Duodenal mucosa (tissue), 2 donors: Measurements from ENCODE around the gene TMEM270.

ENCODE experiments used
- H3K27ac ChIP-seq: one replicate; pipeline ENCODE4 v1.7.0; 2013; ENCODE audit warnings: low read depth, low read length
- H3K27me3 ChIP-seq, 2 donors: one replicate each; pipeline ENCODE4 v1.7.0; 2013; ENCODE audit warnings: low read length in 2 of 2, control low read depth in 1 of 2; ENCODE audit not compliant: insufficient read depth in 2 of 2, control insufficient read depth in 1 of 2
- H3K36me3 ChIP-seq, 2 donors: one replicate each; pipeline ENCODE4 v1.7.0; 2013; ENCODE audit warnings: low read length in 2 of 2, control low read depth in 1 of 2; ENCODE audit not compliant: insufficient read depth in 2 of 2, control insufficient read depth in 1 of 2
- H3K4me1 ChIP-seq, 2 donors: one replicate each; pipeline ENCODE4 v1.7.0; 2013; ENCODE audit warnings: low read length in 2 of 2, control low read depth in 1 of 2; ENCODE audit not compliant: insufficient read depth in 2 of 2, control insufficient read depth in 1 of 2
- H3K4me3 ChIP-seq, 2 donors: one replicate each; pipeline ENCODE4 v1.7.0; 2013; ENCODE audit warnings: low read length in 2 of 2, low read depth in 1 of 2
- H3K9ac ChIP-seq, 2 donors: one replicate each; pipeline ENCODE4 v1.7.0; 2013; ENCODE audit warnings: low read length in 2 of 2, low read depth in 1 of 2
- H3K9me3 ChIP-seq, 2 donors: one replicate each; pipeline ENCODE4 v1.7.0; 2013; ENCODE audit warnings: low read length in 2 of 2, control low read depth in 1 of 2; ENCODE audit not compliant: control insufficient read depth in 1 of 2

The TMEM270 gene

DNA sequence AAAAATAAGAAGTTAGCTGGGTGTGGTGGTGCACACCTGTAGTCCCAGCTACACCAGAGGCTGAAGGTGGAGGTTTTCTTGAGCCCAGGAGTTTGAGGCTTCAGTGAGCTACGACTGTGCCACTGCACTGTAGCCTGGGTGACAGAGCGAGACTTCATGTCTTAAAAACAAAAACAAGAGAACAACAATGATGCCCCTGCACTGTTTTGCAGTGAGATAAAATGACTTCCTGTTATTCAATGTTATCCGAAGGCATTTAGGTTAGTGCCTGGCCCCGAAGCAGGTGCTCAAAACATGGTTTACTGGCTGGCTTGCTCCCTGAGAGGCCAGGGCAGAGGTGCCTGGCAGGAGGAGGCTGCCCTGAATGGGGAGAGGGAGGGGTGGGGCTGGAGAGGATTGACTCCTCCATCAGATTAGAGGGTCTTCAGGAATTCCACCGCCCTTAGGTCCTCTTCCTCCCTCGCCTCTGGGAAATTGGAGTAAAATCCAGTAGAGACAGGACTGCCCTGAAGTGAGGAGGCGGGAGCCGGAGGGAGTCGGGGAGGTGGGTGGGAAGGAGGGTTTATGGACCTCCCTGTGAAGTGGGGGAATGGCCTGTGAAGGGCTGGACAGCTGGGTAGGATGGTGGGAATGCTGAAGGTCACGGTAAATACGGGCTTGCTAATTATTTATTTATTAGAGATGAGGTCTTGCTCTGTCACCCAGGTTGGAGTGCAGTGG lies 36.9 kb upstream of the TMEM270 start:
- Histone ChIP-seq H3K9ac (no peak overlapping the region), H3K9me3 (no peaks in the 10 kb centered on the region), H3K27ac (no peak overlapping the region), H3K4me1 (peaks cover 32 to 53% of the 10 kb centered on the region in 2 donors), H3K27me3 (no peaks in the 10 kb centered on the region), H3K4me3 (no peak overlapping the region), H3K36me3 (no peaks in the 10 kb centered on the region)

DNA sequence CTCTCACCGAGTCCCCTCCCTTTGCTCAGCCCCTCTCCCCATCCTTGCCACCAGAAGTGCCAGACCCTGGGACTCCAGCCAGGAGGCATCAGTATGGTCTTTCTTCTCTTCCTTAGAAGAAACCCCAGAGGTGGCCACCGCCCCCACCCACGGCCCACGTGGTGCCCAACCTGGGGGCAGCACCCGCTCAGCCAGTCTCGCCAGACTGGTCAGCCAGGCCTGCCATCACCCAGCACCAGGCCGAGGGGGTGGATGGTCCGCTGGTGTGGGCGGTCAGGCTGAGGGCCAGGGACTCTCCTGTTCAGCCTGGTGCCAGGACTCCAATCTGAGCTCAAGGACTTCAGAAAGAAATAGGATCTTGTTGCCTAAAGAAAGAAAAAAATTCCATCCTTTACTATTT lies 36.0 kb upstream of the TMEM270 start:
- H3K9ac ChIP-seq = no peak overlapping the region
- no peaks in the 10 kb centered on the region for H3K9me3 ChIP-seq
- H3K27ac ChIP-seq = no peak overlapping the region
- H3K4me3 ChIP-seq = no peak overlapping the region
- peaks cover 41 to 61% of the 10 kb centered on the region in 2 donors for H3K4me1 ChIP-seq
- H3K27me3 ChIP-seq = no peaks in the 10 kb centered on the region
- H3K36me3 ChIP-seq = no peaks in the 10 kb centered on the region

DNA sequence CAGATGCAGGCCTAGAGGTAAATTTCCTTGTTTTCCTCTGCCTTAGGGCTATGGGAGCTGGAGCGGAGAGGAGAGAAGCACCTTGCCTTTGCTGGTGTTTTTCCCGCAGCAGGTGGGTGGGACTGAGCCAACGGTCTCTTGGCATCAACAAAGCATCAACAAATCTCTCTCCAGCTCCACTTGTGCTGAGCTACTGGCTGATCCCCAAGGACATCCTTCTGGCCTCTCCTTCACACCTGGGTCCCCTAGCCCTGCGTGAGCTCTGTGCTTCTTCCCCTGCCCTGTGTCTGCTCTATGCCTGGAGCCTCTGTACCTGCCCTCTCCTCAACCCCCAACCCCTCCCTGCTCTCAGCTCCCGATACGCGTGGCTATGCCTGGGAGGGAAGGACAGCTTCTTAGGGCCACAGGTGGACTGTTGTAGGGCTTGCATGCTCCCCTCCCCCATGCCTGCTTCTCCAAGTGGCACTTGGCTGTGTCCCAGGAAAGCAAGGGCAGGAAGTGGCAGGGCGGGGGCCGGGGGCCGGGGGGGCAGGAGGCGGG lies 33.3 kb upstream of the TMEM270 start:
- peaks cover 35 to 52% of the 10 kb centered on the region in 2 donors for H3K4me1 ChIP-seq
- H3K9me3 ChIP-seq = no peaks in the 10 kb centered on the region
- peaks cover 0 to 3% of the 10 kb centered on the region in 2 donors for H3K36me3 ChIP-seq
- peak overlapping the region; percentile 16 to 49 for H3K4me3 ChIP-seq
- H3K9ac ChIP-seq = peak overlapping the region; percentile 32 to 70
- no peaks in the 10 kb centered on the region for H3K27me3 ChIP-seq
- peak overlapping the region; percentile 90 for H3K27ac ChIP-seq

DNA sequence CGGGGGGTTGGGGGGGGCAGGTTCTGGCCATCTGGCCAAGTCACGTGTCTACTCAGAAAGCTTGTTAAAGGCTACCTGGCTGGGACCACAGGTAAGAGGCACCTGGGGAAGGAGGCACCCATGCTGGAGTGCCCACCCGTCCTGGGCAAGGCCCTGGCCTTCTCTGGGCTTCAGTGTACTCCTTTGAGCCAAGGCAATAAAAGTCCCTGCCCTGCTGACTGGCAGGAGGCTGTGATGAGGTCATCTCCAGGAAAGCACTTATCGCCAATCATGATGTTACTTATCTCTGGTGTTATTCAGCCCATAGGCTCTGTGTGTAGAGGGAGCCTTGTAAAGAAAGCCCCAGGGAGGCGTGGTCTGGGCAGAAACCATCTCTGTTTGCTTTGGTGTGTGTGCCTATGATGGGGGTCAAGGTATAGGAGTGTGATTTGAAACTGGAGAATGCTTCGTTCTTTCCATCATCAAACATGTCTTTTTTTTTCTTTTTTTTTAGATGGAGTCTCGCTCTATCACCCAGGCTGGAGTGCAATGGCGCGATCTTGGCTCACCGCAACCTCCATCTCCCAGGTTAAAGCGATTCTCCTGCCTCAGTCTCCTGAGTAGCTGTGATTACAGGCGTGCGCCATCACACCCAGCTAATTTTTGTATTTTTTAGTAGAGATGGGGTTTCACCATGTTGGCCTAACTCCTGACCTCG lies 32.7 kb upstream of the TMEM270 start:
- no peak overlapping the region for H3K4me3 ChIP-seq
- peak overlapping the region; percentile 55 to 99 for H3K9ac ChIP-seq
- H3K27me3 ChIP-seq = no peaks in the 10 kb centered on the region
- H3K27ac ChIP-seq = peak overlapping the region; percentile 90
- H3K36me3 ChIP-seq = peaks cover 0 to 3% of the 10 kb centered on the region in 2 donors
- H3K4me1 ChIP-seq = peaks cover 30 to 49% of the 10 kb centered on the region in 2 donors
- H3K9me3 ChIP-seq = no peaks in the 10 kb centered on the region

DNA sequence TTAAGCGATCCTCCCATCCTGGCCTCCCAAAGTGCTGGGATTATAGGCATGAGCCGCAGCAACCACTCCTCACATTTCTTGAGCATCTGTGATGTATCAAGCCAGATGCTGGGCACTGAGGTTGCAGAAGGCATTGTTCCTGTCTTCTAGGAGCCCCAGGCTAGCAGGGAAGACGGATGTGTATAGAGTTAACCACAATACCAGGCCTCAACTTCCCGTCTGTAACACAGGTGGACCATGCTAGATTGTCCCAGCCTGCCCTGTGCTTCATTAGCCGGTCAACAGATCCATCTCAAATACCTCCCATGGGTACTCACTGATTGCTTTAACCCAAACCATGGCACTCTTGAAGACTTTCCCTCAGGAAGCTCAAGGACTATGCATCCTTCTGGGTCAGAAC lies 32.0 kb upstream of the TMEM270 start:
- Histone ChIP-seq H3K9me3 (no peaks in the 10 kb centered on the region), H3K27me3 (no peaks in the 10 kb centered on the region), H3K4me1 (peaks cover 30 to 50% of the 10 kb centered on the region in 2 donors), H3K9ac (peak overlapping the region; percentile 55 to 99), H3K4me3 (peak overlapping the region; percentile 90 to 92), H3K27ac (peak overlapping the region; percentile 87), H3K36me3 (peaks cover 0 to 3% of the 10 kb centered on the region in 2 donors)

DNA sequence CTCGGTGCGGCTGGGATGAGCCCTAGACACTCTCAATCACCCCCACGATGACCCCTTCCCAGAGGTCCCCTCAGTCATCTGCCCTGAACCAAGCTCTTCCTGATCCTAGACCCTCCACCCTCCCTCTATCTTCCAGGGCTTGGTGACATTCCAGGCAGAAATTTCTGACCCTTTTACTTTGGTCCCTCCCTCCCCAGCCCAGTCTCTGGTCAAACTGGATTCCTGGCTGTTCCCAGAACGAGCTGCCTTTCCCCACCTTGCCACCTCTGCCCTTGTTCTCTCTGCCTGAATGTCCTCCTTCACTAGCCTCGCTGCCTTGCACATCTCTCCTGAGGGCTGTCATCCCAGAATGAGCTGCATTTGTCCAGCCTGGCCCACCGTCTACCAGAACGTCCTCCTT lies 31.5 kb upstream of the TMEM270 start:
- peaks cover 0 to 3% of the 10 kb centered on the region in 2 donors for H3K36me3 ChIP-seq
- H3K27ac ChIP-seq = peak overlapping the region; percentile 87
- H3K4me1 ChIP-seq = peaks cover 30 to 50% of the 10 kb centered on the region in 2 donors
- peak overlapping the region; percentile 55 to 99 for H3K9ac ChIP-seq
- no peaks in the 10 kb centered on the region for H3K9me3 ChIP-seq
- no peaks in the 10 kb centered on the region for H3K27me3 ChIP-seq
- H3K4me3 ChIP-seq = peak overlapping the region; percentile 90 to 92

DNA sequence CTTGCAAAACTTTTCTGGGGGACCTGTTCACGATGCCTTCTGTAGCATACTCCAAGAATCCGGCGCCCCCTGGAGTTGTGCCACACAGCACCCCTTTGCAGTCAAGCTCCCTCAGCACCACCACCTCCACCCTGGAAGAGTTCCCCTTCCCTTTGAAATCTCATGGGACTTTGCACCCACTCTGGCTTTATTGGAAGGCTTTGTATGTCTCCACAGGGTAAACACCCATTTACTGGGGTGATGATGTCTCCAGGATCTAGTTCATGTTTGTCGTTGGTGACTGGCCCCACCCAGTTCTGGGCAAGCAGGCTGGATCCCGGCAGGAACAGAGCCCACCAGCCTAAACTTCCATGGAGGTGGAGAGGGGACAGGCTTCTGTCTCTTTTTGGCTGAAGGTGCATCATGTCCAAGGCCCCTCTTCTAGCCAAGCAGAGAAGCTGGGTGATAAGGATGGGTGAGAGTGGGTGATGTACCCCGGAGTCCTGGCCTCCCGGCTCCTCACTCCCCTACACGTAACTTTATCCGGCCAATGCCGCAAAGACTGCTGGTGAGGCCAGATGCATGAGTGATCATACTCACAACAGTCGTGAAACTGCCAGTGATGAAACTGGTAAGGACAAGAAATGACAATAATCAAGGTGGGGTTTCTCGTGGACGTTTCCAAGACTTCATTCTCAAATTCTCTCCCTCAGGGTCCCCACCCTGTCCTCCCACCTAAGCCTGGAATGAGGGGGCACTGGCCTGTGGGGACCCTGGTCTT lies 30.9 kb upstream of the TMEM270 start:
- H3K27me3 ChIP-seq = no peaks in the 10 kb centered on the region
- H3K36me3 ChIP-seq = peaks cover 0 to 3% of the 10 kb centered on the region in 2 donors
- peak overlapping the region; percentile 85 to 99 for H3K9ac ChIP-seq
- peaks cover 30 to 50% of the 10 kb centered on the region in 2 donors for H3K4me1 ChIP-seq
- H3K4me3 ChIP-seq = peak overlapping the region; percentile 90 to 92
- H3K27ac ChIP-seq = peak overlapping the region; percentile 98
- H3K9me3 ChIP-seq = no peaks in the 10 kb centered on the region

DNA sequence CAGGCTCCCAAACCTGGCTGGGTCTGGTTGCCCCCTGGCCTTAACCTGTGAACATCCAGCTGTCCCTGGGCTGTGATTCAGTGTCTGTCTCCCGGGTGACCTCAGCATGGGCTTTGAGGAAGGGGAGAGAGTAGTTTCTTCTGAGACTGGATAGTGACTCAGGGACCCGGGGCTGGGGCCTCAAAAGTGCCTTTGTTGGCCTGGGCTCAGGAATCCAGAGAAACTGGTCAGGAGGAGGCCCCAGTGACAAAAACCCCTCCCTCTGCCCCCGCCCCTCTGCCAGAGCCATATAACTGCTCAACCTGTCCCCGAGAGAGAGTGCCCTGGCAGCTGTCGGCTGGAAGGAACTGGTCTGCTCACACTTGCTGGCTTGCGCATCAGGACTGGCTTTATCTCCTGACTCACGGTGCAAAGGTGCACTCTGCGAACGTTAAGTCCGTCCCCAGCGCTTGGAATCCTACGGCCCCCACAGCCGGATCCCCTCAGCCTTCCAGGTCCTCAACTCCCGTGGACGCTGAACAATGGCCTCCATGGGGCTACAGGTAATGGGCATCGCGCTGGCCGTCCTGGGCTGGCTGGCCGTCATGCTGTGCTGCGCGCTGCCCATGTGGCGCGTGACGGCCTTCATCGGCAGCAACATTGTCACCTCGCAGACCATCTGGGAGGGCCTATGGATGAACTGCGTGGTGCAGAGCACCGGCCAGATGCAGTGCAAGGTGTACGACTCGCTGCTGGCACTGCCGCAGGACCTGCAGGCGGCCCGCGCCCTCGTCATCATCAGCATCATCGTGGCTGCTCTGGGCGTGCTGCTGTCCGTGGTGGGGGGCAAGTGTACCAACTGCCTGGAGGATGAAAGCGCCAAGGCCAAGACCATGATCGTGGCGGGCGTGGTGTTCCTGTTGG lies 30.0 kb upstream of the TMEM270 start, which contains the start of gene CLDN4:
Gene CLDN4 (plus strand): TSS at position 316 of the 903 bp plus-strand sequence. CDS start 206 bp downstream, at position 522.
- Histone ChIP-seq H3K4me1 (peaks cover 30 to 47% of the 10 kb centered on the region in 2 donors), H3K9me3 (no peaks in the 10 kb centered on the region), H3K27ac (peak within 1 kb of the TSS; percentile 98), H3K36me3 (peaks cover 0 to 3% of the 10 kb centered on the region in 2 donors), H3K4me3 (peak within 1 kb of the TSS; percentile 90 to 92), H3K9ac (peak within 1 kb of the TSS; percentile 99), H3K27me3 (no peaks in the 10 kb centered on the region)

DNA sequence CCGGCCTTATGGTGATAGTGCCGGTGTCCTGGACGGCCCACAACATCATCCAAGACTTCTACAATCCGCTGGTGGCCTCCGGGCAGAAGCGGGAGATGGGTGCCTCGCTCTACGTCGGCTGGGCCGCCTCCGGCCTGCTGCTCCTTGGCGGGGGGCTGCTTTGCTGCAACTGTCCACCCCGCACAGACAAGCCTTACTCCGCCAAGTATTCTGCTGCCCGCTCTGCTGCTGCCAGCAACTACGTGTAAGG lies 29.4 kb upstream of the TMEM270 start:
- Histone ChIP-seq H3K4me1 (peaks cover 29 to 41% of the 10 kb centered on the region in 2 donors), H3K9me3 (no peaks in the 10 kb centered on the region), H3K9ac (peak overlapping the region; percentile 99), H3K27me3 (no peaks in the 10 kb centered on the region), H3K27ac (peak overlapping the region; percentile 98), H3K4me3 (peak overlapping the region; percentile 90 to 92), H3K36me3 (peaks cover 0 to 3% of the 10 kb centered on the region in 2 donors)
